NK-92 (cell line): ENCODE measurements around the gene CRACR2B.

ENCODE experiments used
- DNase-seq: peaks from one replicate; lab custom pipeline; 2025; ENCODE audit not compliant: unreplicated experiment; lab: John Stamatoyannopoulos, UW

Gene CRACR2B

DNA sequence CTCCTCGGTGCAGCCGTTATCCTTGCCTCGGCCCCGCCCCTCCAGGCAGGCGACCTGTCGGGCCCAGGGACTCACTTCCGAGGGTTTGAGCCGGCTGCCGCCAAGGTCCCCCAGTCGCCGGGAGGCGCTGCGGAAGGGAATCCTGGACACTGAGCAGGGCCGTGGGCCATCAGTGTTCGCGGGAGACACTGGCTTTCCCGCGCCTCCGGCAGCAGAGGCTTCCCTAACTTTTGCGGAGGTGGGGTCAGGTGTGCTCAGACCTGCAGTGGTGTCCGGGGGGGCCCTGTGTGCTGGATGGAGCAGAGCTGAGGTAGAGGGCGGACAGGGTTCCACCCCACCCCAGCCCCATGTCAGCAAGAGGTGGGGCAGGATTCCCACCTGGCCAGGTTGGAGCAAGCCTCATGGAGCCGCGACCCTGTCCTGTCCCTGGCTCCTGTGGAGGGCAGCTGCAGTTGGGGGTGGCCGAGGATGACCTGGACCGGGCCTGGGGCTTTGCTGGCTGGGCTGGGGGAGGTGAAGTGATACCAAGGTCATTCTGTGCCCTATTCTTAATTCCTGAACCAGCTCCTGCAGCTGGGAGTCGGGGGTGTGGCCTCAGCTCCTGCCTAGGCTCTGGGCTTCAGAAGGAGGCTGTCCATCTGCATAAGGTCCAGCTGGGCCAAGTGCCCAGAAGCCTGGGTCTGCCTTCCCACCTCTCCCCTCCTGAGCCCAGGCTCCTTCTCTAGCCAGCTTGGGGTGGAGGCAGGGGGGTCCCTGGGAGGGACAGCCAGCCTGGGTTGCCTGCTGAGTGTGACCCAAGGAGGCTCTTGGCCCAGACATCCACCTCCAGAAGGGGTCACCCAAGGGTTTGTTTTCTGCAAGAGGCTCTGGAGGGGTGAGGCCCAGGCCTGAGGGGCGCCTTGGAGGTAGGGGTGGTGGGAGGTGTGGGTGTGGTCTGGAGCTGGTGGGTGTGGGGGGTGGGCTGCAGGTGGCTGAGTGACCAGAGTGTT, 23.4 kb downstream of the CRACR2B start:
- no peak for DNase-seq

DNA sequence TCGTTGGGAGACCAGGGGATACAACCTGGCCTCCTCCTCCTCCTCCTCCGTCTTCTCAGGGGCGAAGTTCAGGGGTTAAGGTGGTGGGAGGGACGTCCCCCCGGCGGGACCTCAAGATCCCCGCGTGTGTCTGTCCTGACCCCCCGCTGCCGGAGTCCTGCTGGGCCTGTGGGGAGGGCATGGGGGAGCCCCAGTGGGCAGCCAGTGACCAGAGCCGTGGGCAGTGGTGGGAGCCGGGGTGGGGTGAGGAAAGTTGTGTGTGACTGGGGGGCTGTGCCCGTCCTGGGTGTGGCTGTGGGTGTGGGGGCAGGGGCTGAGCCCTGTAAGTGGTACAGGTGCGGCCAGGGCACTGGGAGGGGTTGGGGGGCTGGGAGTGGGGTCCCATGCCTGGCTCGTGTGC, 25.0 kb downstream of the CRACR2B start:
- DNase-seq: no peak

DNA sequence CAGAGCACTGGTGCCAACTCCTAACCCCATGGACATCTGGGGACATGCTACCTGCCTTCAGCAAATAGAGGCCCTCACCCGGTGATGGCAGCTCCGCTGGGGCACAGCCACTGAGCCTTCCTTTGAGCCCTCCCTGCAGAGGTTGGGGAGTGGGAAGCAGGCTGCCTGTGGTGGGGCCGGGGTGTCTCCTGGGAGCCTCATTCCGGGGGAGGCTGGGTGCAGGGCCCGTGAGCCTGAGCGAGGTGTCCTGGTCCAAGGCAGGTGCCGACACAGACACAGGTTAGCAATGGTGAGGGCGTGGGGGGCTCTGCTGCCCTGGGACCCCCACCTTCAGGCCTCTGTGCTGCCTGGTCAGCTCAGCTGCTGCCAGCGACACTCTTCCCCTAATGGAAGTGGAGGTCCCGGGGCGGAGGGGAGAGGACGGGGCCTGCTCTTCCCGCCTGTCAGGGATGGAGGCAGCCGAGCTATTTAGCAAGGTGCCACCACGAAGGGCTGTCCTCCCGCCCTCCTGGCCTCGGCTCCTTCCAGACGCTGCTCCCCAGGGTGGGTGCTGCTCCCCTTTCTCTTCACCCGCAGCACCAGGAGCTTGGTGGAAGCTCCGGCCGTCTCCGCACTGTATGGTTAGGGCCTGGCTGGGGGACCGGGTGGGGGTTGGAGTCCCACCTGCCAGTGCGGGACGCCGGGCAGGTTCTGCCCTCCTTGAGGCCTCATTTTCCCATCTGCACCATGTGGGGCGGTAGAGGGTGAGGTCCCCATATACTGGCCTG, 26.1 kb downstream of the CRACR2B start:
- no peak for DNase-seq

DNA sequence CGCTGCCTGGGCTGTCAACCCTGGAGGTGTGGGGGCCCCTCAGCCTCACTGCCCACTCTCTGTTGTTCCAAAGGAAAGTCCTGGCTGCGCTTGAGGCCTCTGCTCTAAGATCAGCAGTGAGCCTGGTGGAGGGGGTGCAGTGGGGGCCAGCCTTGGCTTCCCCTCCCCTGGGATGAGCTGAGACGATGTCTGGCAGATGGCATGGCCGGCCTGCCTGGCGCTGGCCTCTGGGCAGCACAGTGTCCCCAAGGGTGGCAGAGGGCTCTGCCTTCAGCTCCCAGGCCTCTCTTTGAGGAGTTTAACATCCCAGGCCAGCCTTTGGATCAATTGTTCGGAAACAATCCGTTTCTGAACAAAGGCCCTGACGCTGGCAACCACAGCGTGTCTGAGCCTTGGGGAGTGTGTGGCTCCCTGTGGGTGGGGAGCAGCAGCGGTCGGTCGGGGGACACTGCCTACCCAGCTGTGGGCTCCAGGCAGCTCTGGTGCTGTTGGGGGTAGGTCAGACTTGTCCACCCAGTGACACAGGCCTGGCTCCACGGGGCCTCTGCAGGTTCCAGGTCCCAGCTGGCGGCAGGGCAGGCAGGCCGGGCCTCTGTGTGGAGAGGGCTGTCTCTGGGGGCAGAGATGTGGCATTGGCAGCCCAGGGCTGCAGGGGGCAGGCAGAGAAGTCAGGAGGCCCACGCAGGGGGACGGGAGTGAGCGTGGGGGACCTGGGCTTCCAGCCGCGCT, 27.0 kb downstream of the CRACR2B start:
- no peak for DNase-seq

DNA sequence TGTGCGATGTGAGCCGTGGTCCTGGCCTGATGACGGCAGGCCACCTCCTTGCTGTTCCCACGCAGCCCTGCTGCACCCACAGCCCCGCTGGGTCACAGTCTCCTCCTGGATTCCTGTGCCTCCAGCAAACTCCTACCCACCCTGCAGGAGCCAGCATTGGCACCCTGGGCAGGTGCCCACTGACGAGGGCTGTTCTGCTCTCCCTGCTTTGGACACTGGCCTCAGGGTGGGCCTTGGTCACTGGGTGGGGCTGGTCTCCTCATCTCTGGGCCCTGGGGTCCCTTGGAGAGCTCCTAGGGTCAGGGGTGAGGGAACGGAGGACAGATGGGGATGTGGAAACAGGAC, 27.6 kb downstream of the CRACR2B start:
- no peak for DNase-seq

DNA sequence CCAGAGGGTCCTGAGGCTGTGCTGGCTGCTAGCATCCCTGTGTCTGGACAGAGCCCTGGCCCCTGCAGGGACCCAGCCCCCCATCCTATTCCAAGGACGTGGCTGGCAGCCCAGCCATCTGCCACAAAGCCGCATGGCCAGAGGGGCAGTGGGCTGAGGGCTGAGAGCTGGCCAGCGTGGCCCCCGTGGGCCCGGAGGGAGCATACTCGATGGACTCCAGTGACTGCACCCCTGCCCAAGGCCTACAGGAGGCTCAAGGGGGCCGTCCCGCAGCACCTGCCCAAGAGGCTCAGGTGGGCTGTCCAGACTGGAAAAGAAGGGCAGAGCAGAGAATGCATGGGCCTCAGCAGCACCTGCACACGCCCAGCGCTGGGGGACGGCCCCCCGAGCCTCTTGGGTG, 28.1 kb downstream of the CRACR2B start:
- no peak for DNase-seq

DNA sequence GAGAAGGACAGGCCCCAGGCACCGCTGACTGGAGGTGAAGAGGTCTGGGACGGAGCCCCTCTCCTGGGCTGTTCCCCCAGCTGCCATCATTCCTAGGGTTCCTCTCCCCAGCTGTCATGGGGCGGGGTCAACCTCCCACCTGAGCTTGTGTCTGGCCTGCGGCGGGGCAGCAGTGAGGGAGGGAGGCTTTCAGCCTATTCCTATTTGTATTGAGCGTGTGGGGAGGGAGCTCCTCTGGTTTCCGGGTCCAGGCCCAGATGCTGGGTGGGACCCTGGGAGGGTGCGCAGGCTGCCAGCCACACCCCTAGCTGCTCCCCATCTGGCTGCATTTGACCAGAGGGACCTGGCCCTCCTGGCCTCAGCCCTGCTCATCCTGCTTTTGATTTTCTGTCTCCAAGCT, 28.7 kb downstream of the CRACR2B start:
- DNase-seq: no peak

DNA sequence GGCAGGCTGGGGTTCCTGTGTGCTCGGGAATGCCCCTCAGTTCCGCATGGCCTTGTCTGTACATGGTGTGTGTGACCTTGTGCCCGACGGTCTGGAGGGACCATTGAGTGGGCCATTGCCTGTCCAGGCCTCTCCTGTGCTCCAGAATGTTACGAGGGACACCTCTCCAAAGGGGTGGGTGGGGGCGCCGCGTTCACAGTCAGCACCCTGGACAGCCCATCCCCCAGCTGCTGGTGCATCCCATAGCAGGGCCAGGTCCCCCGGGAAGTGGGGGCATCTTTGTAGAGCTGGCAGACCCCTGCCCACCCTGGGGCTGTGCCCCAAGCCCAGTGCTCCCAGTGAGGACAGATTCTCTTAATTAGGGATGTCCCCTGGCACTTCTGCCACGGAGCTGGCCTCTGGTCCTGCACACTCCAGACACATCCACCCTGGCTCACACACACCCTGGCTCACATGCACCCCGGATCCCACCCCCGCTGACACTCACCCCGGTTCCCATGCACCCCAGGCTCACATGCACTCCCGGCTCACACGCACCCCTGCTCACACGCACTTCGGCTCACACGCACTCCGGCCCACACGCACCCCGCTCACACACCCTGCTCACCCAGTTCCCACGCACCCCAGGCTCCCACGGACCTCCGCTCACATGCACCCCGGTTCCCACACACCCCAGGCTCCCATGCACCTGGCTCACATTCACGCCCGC, 30.5 kb downstream of the CRACR2B start:
- DNase-seq: no peak

DNA sequence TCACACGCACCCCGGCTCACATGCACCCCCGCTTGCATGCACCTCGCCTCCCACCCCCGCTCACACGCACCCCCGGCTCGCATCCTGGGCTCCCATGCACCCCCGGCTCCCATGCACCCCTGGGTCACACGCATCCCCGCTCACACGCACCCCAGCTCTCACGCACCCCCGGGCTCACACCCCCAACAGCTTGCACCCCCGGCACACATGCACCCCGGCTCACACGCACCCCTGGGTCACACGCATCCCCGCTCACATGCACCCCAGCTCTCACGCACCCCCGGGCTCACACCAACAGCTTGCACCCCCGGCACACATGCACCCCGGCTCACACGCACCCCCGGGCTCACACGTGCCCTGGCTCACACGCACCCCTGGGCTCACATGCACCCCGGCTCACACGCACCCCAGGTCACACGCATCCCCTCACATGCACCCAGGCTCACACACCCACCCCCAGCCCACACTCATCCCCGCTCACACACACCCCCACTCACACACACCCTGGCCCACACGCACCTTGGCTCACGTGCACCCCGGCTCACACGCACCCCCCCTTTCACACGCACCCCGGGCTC, 31.1 kb downstream of the CRACR2B start:
- DNase-seq: no peak

DNA sequence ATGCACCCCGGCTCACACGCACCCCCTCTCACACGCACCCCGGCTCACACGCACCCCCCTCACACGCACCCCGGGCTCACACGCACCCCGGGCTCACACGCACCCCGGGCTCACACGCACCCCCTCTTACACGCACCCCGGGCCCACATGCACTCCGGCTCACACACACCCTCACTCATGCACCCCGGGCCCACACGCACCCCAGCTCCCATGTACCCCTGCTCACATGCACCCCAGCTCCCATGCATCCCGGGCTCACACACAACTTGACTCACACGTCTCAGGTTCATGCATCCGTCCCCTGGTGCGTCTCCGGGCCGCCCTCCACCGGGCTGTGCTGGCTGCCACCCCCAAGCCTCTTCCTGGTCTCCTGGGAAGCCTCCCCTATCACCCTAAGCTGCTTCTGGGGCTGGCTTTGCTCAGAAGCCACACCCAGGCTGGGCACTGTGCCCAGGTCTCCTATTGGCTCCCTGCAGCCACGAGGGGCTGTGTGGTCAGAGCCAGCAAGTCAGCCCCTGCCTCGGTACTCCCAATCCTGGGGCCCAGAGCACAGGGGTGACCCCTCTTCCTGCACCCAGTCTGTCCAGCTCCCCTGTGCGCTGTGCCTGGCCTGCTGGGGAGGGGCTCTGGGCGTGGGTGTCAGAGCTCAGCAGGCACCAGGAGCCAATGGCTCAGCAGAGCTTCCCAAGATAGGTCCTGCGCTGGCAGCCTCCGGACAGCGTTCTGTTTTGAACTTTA, 31.8 kb downstream of the CRACR2B start:
- DNase-seq: no peak

DNA sequence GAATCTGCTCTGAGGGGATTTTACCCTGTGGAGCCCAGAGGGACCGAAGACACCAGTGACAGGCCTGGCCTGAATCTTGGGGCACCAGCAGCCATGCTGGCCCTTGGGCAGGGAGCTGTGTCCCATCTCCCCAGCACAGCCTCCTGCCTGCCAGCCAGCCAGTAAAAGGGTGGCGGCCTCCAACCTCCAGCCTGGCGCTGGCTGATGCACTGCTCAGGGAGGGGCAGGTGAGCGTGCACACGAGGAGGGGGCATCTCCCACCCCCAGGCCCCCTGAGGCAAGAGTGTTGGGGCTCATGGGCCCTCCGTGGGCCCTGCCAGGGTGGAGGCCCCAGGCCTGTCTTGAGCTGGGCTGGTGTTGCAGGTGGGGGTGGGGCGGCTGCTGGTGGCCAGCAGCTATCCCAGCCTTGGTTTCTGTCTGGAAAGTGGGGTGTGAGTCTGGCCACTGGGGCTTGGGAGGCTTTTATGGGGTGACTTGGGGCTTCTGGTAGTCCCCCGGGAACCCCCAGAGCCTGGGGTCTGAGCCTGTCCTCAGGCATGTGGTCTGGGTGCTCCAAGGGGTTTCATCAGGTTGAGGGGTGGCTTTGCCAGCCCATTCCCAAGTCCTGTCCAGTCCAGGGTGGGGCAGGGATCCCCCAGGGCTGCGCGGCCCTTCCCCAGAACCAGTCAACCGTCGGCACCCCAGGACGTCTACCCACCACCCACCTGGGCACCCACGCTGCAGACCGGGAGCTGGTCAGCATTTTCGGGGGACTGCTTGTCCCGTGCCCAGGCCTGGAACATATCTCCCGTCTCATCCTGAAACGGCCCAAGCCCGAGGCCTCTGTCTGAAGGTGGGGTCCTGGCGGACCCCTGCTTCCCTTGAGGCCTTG, 32.8 kb downstream of the CRACR2B start:
- no peak for DNase-seq

DNA sequence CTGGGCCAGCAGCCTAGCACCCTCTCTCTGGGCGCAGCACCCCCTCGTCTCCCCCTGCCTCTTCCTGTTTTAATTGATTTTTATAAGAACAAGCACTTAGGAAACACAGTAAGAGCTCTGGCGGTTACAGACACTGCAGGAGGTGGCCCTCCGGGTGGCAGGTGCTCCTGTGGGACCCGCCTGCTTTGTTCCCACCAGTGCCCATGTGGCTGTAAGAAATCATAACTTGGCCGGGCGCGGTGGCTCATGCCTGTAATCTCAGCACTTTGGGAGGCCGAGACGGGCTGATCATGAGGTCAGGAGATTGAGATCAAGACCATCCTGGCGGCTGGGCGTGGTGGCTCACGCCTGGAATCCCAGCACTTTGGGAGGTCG, 33.4 kb downstream of the CRACR2B start:
- no peak for DNase-seq

DNA sequence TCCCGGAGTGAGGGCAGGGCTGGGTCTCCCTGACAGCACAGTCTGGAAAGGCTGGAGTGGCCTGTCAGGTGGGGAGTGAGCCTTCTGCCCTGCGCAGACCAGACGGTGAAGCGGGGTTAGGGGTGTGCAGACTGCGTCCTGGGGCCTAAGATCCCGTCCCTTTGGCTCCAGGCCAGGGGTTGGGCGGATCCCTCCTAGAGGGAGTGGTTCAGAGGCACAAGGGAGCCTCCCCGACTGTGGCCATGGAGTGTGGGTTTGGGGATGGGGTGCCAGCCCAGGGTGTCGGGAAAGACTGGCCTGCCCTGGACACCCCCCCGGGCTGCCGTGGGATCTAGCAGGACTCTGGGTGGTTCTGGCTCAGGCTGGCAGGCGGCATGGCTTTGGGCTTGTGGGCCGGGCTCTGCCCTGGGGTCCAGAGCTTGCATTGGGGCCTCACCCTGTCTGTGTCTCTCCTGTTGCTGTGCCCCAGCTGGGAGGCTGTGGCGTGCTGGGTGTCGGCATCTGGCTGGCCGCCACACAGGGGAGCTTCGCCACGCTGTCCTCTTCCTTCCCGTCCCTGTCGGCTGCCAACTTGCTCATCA, 34.5 kb downstream of the CRACR2B start:
- no peak for DNase-seq

DNA sequence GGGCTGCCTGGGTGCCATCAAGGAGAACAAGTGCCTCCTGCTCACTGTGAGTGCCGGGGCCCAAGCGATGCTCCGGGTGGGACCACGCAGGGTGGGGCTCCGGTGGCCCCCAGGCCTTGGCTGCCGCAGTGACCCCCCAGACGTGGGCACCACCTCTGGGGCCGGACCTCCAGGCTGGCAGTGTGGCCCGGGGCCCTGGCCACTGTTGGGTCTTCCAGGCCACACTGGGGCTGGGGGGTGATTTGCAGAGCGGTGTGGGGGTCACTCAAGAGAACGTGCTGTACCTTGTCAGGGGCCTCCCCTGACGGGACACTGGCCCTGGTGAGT, 34.9 kb downstream of the CRACR2B start:
- DNase-seq: no peak

DNA sequence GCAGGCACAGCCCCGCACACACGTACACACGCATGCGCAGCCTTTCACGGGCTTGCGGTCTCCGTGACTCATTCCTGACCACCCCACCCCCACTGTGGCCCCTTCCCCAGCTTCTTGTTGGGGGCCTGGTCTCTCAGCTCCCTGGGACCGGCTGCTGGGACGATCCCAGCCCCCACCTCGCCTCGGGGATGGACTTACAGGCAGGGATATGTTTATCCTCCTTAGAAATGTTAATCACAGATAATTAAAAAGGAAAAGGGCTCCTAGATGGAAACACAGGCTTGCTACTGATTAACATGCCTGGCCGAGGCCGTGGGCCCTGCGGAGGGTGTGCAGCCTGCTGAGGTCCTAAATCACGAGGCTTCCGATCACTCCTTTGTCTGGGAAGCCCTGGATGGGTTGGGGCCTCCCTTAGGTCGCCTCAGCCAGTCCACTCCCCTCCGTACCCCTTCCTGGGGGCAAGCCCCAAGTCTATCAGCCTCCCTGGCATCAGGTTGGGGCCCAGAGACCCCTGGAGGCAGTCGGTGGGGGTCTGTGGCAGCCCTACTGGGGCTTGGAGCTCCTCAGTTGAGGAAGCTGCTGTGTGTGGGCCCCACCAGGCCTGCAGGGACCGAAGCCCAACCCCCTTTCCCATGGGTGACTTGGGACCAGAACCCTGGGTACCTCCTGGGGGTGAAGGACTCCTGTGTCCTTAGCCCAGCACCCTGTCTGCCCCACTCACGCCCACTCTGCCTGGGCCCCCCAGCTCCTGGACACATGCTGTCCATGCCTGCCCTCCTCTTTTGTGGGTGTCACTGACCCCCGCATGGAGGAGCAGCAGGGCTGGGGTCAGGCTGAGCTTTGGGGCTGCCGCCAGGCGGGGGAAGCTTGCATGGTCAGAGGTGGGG, 35.5 kb downstream of the CRACR2B start:
- DNase-seq: no peak

DNA sequence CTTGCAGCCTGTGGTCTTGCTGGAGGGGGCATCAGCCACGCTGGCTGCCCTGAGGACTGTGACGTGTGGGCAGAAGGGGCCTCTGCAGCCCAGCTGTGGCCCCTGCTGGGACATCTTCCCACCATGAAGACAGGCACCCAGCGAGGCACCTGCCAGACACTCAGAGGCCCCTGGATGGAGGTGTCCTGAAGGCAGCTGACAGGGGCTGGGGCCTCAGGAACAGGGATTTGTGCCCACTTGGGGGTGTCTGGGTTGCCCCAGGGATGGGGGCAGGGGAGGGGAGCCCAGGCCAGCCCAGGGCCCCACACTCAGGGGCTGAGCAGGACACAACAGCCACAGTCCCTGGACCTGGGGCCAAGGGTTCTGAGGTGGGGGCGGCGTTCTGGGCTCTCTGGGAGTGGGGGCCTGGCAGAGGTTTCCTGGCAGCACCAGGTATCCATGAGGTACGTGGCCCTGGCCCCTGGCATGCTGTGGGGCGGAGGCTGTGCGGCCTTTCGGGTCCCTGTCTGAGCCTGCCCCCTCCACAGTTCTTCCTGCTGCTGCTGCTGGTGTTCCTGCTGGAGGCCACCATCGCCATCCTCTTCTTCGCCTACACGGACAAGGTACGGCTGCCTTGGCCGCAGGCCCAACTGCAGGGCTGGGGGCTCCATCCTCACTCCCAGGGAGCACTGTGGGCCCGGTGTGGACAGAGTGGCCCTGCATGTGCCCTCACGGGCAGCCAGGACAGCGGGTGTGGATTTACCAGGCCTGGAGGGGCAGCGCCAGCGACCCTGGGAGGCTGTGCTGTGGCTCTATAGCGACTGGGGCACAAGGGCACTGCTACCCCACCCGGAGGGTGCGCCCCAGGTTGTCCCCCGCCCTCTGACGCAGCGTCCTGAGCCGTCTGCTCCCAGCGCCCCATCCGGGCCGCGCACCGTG, 36.5 kb downstream of the CRACR2B start:
- no peak for DNase-seq

DNA sequence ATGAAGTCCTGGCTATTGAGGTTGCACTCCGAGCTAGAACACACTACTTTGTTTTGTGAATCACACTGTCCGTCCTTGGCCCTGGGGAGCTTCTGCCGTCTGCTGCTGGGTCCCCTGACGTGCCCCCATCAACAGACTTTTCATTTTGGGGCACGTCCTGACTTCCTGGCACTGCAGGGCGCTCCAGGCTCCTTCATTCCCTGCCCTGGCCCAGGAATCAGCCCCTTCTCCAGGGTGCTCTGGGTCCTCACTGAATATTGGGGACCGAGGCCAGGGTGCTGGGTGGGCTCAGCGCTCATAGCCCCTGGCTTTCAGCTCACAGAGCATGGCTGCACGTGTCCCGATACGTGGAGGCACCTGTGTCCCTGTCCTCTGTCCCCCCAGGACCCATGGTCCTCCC, 37.2 kb downstream of the CRACR2B start:
- no peak for DNase-seq
